GM12873 (cell line): ENCODE data around the gene DNAH14.

ENCODE experiments used
- TF ChIP-seq, protein P1 (sequence below): IDR thresholded peaks from 2 replicates; pipeline ENCODE4 v1.5.1; 2012; ENCODE audit warnings: low read depth, mild to moderate bottlenecking, moderate library complexity, low read length, control low read depth; ENCODE audit not compliant: insufficient read depth; ENCODE audit errors: missing control alignments

DNAH14 gene

DNA sequence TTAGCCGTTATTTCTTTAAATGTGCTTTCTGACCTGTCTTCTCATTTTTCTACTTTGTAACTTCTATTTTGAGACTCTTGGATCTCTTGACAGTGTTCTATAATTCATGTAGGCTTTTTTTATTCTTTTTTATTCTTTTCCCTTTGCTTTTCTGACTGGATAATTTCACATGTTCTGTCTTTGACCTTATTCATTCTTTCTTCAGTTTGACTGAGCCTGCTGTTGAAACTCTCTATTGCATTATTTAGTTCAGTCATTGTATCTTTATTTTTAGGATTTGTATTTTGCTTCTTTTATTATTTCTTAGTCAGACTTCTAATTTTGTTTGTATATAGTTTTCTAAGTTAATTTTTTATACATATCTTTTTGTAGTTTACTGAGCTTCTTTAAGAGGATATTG, 66.1 kb downstream of the DNAH14 start:
- TF ChIP-seq, protein P1, sequence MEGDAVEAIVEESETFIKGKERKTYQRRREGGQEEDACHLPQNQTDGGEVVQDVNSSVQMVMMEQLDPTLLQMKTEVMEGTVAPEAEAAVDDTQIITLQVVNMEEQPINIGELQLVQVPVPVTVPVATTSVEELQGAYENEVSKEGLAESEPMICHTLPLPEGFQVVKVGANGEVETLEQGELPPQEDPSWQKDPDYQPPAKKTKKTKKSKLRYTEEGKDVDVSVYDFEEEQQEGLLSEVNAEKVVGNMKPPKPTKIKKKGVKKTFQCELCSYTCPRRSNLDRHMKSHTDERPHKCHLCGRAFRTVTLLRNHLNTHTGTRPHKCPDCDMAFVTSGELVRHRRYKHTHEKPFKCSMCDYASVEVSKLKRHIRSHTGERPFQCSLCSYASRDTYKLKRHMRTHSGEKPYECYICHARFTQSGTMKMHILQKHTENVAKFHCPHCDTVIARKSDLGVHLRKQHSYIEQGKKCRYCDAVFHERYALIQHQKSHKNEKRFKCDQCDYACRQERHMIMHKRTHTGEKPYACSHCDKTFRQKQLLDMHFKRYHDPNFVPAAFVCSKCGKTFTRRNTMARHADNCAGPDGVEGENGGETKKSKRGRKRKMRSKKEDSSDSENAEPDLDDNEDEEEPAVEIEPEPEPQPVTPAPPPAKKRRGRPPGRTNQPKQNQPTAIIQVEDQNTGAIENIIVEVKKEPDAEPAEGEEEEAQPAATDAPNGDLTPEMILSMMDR: no peak

DNA sequence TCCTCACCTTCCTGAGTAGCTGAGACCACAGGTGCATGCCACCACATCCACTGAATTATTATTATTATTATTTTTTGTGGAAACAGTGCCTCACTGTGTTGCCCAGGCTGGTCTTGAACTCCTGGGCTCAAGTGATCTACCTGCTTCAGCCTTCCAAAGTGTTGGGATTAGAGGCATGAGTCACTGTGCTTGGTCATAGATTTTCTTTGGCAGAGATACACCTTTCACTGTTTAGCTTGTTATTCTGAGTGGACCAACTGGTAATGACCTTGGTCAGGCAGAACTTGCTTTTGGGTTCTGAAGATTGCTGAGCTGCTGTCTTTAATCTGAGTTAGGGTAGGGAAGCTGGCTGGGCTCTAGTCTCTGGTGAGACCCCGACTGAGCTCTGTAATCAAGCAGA, 66.8 kb downstream of the DNAH14 start:
- TF ChIP-seq, protein P1: no peak

DNA sequence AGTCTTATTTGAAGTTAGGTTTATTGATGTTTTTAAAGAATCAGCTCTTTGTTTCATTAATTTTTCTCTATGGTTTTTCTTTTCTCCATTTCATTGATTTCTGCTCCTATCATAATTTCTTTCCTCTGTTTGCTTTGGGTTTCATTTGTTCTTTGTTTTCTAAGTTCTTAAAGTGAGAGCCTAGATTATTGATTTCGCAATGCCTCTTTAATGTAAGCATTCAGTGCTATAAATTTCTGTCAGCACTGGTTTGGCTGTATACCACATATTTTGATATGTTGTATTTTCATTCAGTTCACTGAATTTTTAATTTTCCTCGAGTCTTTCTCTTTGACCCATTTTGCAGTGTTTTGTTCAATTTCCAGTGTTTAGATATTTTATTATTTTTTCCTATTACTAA, 68.7 kb downstream of the DNAH14 start:
- TF ChIP-seq, protein P1: no peak

DNA sequence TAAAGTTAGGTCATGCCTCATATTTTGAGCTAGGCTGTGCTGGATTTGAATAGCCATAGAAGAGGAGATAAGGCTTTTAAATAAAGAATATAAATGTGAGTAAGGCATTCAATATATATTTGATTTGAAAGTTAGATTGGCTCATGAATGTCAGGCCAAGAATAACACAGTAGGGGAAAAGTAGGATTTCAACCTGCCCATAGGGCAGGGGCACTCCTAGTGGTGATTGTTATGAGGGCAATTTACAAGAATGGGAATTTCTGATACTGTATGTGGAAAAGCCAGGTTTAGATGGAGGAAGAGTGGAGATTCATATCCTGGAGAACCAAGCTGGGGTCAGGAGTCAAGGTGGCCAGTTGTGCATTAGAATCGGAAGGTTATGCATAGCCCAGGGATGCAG, 74.9 kb downstream of the DNAH14 start:
- TF ChIP-seq, protein P1: peak; percentile 31

DNA sequence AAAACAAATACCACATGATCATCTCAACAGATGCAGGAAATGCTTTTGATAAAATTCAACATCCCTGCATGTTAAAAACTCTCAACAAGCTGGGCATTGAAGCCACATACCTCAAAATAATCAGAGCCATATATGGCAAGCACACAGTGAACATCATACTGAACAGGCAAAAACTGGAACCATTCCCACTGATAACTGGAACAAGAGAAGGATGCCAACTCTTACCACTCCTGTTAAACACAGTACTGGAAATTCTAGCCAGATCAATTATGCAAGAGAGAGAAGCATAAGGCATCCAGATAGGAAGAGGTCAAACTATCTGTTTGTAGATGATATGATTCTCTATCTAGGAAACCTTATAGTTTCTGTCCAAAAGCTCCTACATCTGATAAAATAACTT, 91.6 kb downstream of the DNAH14 start:
- TF ChIP-seq, protein P1: no peak

DNA sequence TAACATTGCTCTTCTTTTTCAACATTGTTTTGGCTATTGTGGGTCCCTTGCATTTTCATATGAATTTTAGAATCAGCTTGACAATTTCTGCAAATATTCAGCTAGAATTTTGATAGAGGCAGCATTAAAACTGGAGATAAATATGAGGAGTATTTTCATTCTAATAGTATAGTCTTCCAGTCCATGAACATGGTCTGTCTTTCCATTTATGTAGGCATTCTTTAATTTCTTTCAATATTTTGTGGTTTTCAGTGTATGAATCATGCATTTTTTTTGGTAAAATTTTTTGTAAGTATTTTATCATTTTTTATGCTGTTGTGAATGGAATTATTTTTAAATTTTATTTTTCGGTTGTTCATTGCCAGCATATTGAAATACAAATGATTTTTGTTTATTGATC, 97.2 kb downstream of the DNAH14 start:
- TF ChIP-seq, protein P1: no peak

DNA sequence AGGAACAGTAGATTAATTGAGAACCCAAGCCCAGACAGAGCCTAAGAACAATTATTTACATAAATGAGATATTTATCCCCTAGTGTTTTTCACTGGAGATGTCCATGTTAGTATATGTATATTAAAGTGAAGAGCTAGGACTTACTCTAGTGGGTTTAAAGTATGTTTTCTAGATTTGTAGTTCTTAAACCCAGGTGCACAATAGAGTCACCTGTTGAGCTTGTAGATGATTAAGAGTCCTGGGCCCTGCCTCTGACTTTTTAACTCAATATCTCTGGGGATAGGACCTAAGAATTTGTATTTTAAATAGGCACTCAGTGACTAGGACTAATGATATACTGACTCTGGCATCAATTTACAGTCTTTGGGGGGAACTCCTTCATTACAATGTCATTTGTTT, 112.8 kb downstream of the DNAH14 start:
- TF ChIP-seq, protein P1: no peak
